Measurements from ENCODE around the gene SAXO2.
"Not testable (repeated sequence)": the region's sequence is repeated elsewhere in the genome, so short reads cannot be mapped to it uniquely, and the experiment has no call there.

- TF ChIP-seq CTCF (IDR thresholded peaks at IDR 0.05; ENCODE audit: insufficient read depth, low read length, poor library complexity, severe bottlenecking); EZH2phosphoT487 (conservative IDR thresholded peaks at IDR 0.05; ENCODE audit: low read length): not testable (repeated sequence)
Measured at GRCh38 chr15:82281276-82281675, 18.7 kb downstream of the SAXO2 start.

All from SU-DHL-6 (cell line).